HG03025 (cell line): ENCODE data around the gene ZNF23.

ENCODE experiments used
- ATAC-seq: cut with Tn5 transposase; IDR thresholded peaks from one replicate; pipeline ENCODE4 v1.9.1; 2021; ENCODE audit warnings: mild to moderate bottlenecking, moderate library complexity; ENCODE audit not compliant: unreplicated experiment, low FRiP score

Gene ZNF23

DNA sequence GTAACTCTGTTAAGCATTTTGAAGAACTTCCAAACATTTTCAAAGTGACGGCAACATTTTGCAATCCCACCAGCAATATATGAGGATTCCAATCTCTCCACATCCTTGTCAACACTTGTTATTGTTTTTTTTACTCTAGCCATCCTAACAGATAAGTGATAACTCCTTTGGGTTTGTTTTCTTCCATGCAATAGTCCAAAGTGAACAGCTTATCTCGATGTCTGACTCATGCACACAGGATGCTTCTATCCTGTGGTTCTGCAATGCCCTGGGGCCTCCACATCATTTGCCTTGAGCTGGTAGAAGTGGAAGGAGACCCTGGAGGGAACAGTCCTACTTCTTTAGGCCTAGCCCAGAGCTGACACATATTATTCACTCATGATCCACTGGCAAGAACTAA is 33.2 kb downstream of the ZNF23 start:
- ATAC-seq, result no peak

GRCh38 chr16:71428385-71428784 is 33.7 kb downstream of the ZNF23 start:
- no peak for ATAC-seq

DNA sequence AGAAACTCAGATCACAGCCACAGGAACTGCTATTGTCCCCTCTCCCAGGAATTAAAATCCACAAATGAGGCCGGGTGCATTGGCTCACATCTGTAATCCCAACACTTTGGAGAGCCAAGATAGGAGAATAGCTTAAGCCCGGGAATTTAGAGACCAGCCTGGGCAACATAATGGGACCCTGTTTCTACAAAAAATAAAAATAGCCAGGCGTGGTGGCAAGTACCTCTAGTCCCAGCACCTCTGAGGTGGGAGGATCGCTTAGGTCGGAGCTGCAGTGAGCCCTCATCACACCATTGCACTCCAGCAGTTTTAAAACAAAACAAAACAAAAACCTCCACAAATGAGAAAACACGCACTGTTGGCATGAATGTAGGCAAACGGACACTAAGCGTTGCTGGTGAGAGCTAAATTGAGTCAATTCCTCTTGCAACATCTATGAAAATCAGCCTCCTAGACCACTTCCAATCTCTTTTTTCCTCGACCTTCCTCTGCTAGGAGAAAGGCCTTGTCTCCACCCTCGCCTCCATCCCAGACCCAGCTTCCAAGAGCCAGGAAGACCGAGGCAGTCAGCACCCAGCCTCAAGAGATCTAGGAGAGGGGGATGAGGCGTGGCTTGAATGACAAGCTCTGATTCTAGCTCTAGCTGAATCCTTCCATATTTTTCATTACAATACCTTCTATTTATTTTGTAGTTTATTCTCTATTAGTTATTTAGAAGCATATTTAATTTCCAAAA is 35.0 kb downstream of the ZNF23 start:
- no peak for ATAC-seq

DNA sequence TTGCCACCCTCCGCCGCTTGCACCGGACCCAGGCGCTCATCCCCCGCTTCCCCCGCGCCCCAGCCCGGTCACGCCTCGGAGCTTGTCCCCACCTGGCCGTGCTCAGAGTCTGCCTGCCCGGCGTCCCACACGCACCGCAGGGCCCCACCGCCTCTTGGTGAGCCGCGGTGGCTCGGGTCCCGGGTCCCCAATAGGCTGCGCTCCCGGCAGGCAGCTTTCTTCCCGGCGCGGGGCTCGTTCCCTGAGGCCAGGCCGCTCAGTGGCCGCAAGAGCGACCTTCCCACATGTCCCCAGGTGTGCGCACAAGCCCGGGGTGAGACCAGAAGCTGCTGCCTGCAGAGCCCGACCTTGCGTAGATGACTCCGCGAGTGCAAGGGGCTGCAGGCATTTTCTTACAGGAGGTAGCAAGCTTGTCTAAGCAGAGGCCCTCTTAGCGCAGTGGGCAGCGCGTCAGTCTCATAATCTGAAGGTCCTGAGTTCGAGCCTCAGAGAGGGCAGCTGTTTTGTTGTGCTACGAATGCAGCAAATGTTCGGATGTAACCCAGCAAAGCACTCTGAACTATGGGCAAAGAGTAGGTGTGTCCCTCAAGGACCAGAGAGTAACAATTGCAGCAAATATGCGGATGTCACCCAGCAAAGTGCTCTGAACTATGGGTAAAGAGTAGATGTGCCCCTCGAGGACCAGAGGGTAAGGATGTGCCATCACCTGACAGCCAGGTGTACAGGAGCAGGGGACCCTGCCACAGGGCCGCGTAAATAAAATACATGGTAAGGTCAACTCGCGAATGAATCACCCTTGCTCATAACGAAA is 35.8 kb downstream of the ZNF23 start:
- no peak for ATAC-seq

GRCh38 chr16:71425746-71426068 is 36.3 kb downstream of the ZNF23 start:
- ATAC-seq, result no peak

GRCh38 chr16:71424626-71425025 is 37.4 kb downstream of the ZNF23 start:
- ATAC-seq, result no peak

GRCh38 chr16:71423865-71424264 is 38.2 kb downstream of the ZNF23 start:
- ATAC-seq, result no peak

DNA sequence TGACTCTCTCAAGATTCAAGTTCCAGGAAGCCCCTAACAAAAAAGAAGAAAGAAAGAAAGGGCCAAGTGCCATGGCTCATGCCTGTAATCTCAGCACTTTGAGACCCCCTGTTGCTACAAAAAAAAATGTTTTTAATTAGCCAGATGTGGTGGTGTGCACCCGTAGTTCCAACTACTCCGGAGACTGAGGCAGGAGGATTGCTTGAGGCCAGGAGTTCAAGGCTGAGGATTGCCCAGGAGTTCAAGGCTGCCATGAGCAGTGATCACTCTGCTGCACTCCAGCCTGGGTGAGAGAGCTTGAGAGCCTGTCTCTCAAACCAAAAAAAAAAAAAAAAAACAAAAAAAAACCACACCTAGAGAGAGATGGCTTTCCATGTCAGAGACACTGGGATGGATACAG is 39.0 kb downstream of the ZNF23 start:
- no peak for ATAC-seq

DNA sequence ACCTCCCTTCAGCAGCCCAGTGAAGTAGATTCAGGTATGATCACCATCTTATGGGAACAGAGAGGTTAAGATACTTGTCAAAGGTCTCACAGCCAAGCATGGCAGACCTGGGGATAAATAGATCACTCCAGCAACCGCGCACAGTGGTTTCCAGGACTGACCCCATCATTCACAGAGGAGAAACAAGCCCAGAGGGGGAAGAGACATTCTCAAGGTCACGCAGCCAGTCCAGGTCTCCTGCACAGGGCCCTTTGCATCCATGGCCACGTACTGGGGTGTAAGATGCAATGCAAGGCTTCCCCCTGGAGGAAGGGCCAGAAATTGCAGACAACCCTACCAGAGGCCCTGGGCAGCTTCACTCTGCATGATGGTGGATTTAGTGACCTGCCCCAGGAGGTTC is 40.1 kb downstream of the ZNF23 start:
- ATAC-seq, result no peak

GRCh38 chr16:71414038-71414437 is 48.0 kb downstream of the ZNF23 start:
- no peak for ATAC-seq

DNA sequence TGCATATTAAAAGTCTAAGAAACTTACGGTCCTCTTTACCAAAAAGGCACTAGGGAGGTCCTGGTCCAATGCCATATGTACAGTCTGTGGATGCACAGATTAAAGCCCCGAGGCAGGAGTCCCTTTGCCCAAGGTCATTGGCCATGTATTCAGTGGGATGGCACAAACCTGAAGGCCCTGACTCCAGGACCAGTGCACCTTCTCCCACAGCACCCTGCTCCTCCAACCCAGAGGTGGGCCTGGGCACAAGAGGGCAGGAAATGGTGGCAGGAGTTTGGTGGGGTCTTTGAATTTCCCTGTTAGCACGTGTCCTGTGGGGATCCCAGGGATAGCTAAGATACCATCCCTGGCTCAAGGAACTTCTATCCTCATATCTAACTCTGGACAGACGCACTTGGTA is 48.7 kb downstream of the ZNF23 start:
- no peak for ATAC-seq

DNA sequence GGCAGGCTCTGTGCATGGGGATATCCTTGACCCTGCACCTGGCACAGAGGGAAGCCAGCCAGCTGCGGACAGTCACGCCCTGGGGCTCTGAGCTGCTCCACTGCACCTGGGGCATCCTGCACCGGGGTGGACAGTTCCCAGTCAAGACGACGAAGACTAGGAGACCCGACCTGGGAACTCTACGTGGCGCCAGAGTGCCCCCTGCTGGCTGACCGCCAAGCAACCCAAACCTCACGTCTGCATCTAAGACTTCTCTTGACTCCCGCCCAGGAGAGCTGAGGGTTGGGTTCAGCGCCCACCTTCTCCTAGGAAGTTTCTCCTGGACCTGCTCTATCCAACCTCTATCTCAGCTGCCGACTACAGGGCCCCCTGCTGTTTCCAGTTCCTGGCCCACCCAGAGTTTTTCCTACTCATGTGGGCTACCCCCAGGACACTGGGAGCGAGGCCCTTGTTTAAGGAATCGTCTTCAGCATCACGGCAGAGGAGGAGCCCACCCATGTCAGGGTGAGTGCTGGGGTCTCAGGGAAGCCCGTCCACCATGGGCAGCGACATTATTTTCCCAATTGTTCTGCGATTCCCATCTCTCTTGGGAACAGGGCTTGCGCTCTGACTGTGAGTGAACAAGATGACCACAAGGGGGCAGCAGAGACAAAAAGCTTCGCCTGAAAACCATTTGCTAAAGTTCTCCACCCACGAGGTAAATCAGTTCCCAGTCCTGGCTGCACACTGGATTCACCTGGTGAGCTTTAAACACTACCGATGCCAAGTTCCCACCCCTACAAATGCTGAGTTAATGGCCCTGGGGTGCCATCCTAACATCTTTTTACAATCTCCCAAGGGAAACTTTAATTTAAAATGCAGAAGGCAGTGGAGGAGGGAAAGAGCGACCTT is 49.5 kb downstream of the ZNF23 start:
- peak; percentile 51 for ATAC-seq

- no peak for ATAC-seq
These were observed 51.9 kb downstream of the ZNF23 start for GRCh38 chr16:71410146-71410545.

DNA sequence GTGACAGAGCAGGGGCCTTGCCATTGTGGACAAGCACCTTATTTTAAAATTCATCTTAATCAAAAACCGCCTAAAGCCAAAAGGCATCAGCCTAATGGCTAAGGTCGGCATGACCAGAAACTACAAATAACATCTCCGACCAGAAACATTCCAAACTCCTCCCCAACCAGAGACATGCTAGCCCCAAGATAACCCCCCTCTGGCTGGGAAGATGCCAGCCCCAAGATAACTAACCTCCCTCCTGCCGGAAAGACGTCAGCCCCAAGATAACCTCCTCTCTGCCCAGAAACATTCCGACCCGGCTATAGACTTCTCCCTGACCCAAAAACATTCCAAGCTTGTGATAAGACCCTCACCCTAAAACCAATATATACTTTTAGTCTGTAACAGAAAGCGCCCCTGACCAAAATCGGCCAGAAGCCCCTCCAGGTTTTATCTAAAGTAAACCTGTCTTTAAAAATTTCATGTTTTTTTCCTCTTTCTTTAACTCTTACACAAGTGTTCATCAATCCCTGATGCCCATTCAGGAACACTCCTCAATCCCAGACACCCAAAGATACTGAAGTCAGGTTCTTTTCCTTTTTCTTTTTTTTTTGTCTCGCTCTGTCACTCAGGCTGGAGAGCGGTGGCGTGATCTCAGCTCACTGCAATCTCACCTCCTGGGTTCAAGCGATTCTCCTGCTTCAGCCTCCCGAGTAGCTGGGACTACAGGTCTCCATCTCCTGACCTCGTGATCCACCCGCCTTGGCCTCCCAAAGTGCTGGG is 52.9 kb downstream of the ZNF23 start:
- ATAC-seq, result no peak

- ATAC-seq, result no peak
These were observed 53.5 kb downstream of the ZNF23 start for GRCh38 chr16:71408536-71408935.

DNA sequence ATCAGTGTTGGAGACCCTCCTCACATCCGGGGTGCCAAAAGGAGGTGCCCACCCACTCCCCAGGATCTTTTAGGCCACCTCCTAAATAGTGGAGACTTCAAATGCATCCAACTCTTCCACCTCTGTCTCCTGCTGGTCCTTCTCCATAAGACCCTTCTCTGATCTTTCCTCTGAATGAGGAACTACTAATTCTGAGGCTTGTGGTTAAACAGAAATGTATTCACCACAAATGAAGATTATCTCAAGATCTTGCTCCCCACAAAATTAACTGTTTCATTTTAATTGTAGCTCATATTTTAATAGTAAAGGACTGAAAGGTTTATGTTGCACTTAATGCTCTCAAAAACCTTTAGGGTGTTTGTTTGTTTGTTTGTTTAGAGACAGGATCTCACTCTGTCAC is 54.3 kb downstream of the ZNF23 start:
- no peak for ATAC-seq

DNA sequence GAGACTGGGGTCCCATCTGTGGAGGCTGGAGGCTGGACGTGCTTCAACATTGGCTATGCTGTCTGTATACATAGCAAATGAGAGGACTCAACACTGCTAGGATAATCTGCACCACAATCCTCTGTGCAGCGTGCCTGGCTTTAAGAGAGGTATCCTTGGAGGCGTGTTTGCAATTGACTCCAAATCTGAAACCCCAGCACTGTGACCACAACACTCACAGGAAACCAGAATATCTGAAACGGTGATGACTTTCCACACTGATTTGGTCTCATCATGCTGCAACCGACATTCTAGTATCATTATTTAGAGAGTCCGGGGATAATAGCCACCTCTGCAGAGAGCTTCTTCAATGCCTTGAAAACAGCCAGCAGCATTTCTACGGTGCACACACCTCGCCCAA is 55.3 kb downstream of the ZNF23 start:
- no peak for ATAC-seq

GRCh38 chr16:71406316-71406715 is 55.7 kb downstream of the ZNF23 start:
- no peak for ATAC-seq

- no peak for ATAC-seq
These were observed 57.7 kb downstream of the ZNF23 start for GRCh38 chr16:71404364-71404763.

- ATAC-seq, result no peak
These were observed 59.4 kb downstream of the ZNF23 start for GRCh38 chr16:71402674-71403073.
